Smooth muscle cell (in vitro differentiated cells): Measurements from ENCODE around the gene HIPK2. TPM values are rescaled to one million over a fixed set of nuclear protein-coding genes. Genes with fewer than 3 reads are reported as not detected.

Experiments used
- DNase-seq: peaks from one replicate; lab custom pipeline; 2025; ENCODE audit not compliant: unreplicated experiment; lab: John Stamatoyannopoulos, UW
- H2AFZ ChIP-seq: fragments of 200-600 bp; sonication (generic); 2 replicates; pipeline ENCODE4 v1.6.0; 2016; ENCODE audit warnings: antibody characterized with exemption, low read depth, mild to moderate bottlenecking
- H3F3A ChIP-seq: fragments of 200-600 bp; sonication (generic); 2 replicates; pipeline ENCODE4 v1.6.0; 2017; ENCODE audit warnings: antibody characterized with exemption, low read depth
- H3K27ac ChIP-seq: fragments of 200-600 bp; sonication (generic); 2 replicates; pipeline ENCODE4 v1.5.1; 2016; ENCODE audit warnings: low read depth, mild to moderate bottlenecking
- H3K27me3 ChIP-seq: fragments of 200-600 bp; sonication (generic); 2 replicates; pipeline ENCODE4 v1.6.1; 2016; ENCODE audit warnings: low read depth, mild to moderate bottlenecking
- H3K36me3 ChIP-seq: fragments of 200-600 bp; sonication (generic); 2 replicates; pipeline ENCODE4 v1.5.1; 2016; ENCODE audit warnings: low read depth
- H3K4me1 ChIP-seq: fragments of 200-600 bp; sonication (generic); 2 replicates; pipeline ENCODE4 v1.5.1; 2016; ENCODE audit warnings: low read depth
- H3K4me2 ChIP-seq: fragments of 200-600 bp; sonication (generic); 2 replicates; pipeline ENCODE4 v1.6.0; 2016; ENCODE audit warnings: mild to moderate bottlenecking
- H3K4me3 ChIP-seq: fragments of 200-600 bp; sonication (generic); 2 replicates; pipeline ENCODE4 v1.5.1; 2016; ENCODE audit warnings: mild to moderate bottlenecking
- H3K79me2 ChIP-seq: fragments of 200-600 bp; sonication (generic); 2 replicates; pipeline ENCODE4 v1.6.0; 2016; ENCODE audit warnings: low read depth, mild to moderate bottlenecking
- H3K9ac ChIP-seq: fragments of 200-600 bp; sonication (generic); 2 replicates; pipeline ENCODE4 v1.6.0; 2016; ENCODE audit warnings: low read depth
- H3K9me3 ChIP-seq: fragments of 200-600 bp; sonication (generic); replicated peaks from 2 replicates; pipeline ENCODE4 v1.5.1; 2016; ENCODE audit warnings: low read depth
- H4K20me1 ChIP-seq: fragments of 200-600 bp; sonication (generic); 2 replicates; pipeline ENCODE4 v1.6.0; 2016; ENCODE audit warnings: low read depth
- CTCF ChIP-seq: fragments of 200-600 bp; sonication (generic); IDR thresholded peaks from 2 replicates; pipeline ENCODE4 v1.5.1; 2017; ENCODE audit warnings: borderline replicate concordance, mild to moderate bottlenecking, antibody characterized with exemption; ENCODE audit not compliant: insufficient read depth, poor library complexity, severe bottlenecking
- WGBS: methylation state at CpG from one replicate; pipeline ENCODE4 v1.1.7; 2016; ENCODE audit warnings: low lambda C conversion rate; 5-methylcytosine and 5-hydroxymethylcytosine counted together
- polyA plus RNA-seq: library from polyadenylated mRNA; unstranded; fragments of >200 nt; fragmentation: Nextera tagmentation; extraction: Ambion mirVana; gene quantifications from 2 replicates; pipeline ENCODE4 v1.2.1, GENCODE V29; 2016
- total RNA-seq: library from RNA; depleted of rRNA; stranded (reverse); fragments of >200 nt; gene quantifications from 2 replicates; pipeline ENCODE4 v1.2.3, GENCODE V29; 2014

Gene HIPK2
- total and polyA plus RNA-seq, 2 experiments from 2014 or later: 3.0 to 11.2 TPM

- Histone ChIP-seq H3K4me3 (no peak overlapping the region), H3K27ac (no peak overlapping the region), H3K9me3 (no peaks in the 10 kb centered on the region), H3K36me3 (no peaks in the 10 kb centered on the region), H3K4me2 (no peak overlapping the region), H3K27me3 (no peaks in the 10 kb centered on the region), H3K9ac (no peak overlapping the region), H2AFZ (no peak overlapping the region), H3F3A (no peaks in the 10 kb centered on the region), H3K79me2 (peaks cover 43% of the 10 kb centered on the region), H4K20me1 (peaks cover 99% of the 10 kb centered on the region), H3K4me1 (peaks cover 15% of the 10 kb centered on the region)
- 96% methylated on average over 6 of the region's 6 CpGs for WGBS
- no peak for DNase-seq
- no peak for TF ChIP-seq CTCF
Measured at GRCh38 chr7:139750459-139751095, 27.2 kb downstream of the HIPK2 start.

- H3K27ac ChIP-seq: no peak overlapping the region
- H3K4me2 ChIP-seq: no peak overlapping the region
- no peaks in the 10 kb centered on the region for H3F3A ChIP-seq
- no peak for TF ChIP-seq CTCF
- H3K79me2 ChIP-seq: peaks cover 46% of the 10 kb centered on the region
- DNase-seq: no peak
- 94% methylated on average over 10 of the region's 10 CpGs for WGBS
- no peak overlapping the region for H3K4me3 ChIP-seq
- H3K36me3 ChIP-seq: no peaks in the 10 kb centered on the region
- H3K27me3 ChIP-seq: no peaks in the 10 kb centered on the region
- no peaks in the 10 kb centered on the region for H3K9me3 ChIP-seq
- peaks cover 99% of the 10 kb centered on the region for H4K20me1 ChIP-seq
- peaks cover 21% of the 10 kb centered on the region for H3K4me1 ChIP-seq
- no peak overlapping the region for H2AFZ ChIP-seq
- H3K9ac ChIP-seq: no peak overlapping the region
Measured at GRCh38 chr7:139749545-139749944, 28.3 kb downstream of the HIPK2 start.

GRCh38 chr7:139748941-139749340, 28.9 kb downstream of the HIPK2 start:
- Histone ChIP-seq H3K9ac (no peak overlapping the region), H3K9me3 (no peaks in the 10 kb centered on the region), H3K4me3 (no peak overlapping the region), H4K20me1 (peaks cover 99% of the 10 kb centered on the region), H3K36me3 (no peaks in the 10 kb centered on the region), H3F3A (no peaks in the 10 kb centered on the region), H3K27me3 (no peaks in the 10 kb centered on the region), H3K79me2 (peaks cover 49% of the 10 kb centered on the region), H2AFZ (no peak overlapping the region), H3K27ac (no peak overlapping the region), H3K4me1 (peaks cover 21% of the 10 kb centered on the region), H3K4me2 (no peak overlapping the region)
- 91% methylated on average over 5 of the region's 5 CpGs for WGBS
- DNase-seq: no peak
- no peak for TF ChIP-seq CTCF

GRCh38 chr7:139748373-139748765, 29.4 kb downstream of the HIPK2 start:
- Histone ChIP-seq H3K9me3 (no peaks in the 10 kb centered on the region), H2AFZ (no peak overlapping the region), H4K20me1 (peaks cover 99% of the 10 kb centered on the region), H3K9ac (no peak overlapping the region), H3K4me1 (peaks cover 16% of the 10 kb centered on the region), H3K79me2 (peaks cover 49% of the 10 kb centered on the region), H3K27ac (no peak overlapping the region), H3F3A (no peaks in the 10 kb centered on the region), H3K4me3 (no peak overlapping the region), H3K4me2 (no peak overlapping the region), H3K36me3 (no peaks in the 10 kb centered on the region), H3K27me3 (no peaks in the 10 kb centered on the region)
- DNase-seq: no peak
- TF ChIP-seq CTCF: no peak
- 87% methylated on average over 9 of the region's 9 CpGs for WGBS
